GM18909 (cell line): ENCODE results near the gene FRZB.
"Not testable (repeated sequence)": the region's sequence is repeated elsewhere in the genome, so short reads cannot be mapped to it uniquely, and the experiment has no call there.

Source experiments
- ATAC-seq: cut with Tn5 transposase; IDR thresholded peaks from one replicate; pipeline ENCODE4 v1.9.1; 2021; ENCODE audit warnings: mild to moderate bottlenecking; ENCODE audit not compliant: unreplicated experiment, poor library complexity

FRZB gene, protein sequence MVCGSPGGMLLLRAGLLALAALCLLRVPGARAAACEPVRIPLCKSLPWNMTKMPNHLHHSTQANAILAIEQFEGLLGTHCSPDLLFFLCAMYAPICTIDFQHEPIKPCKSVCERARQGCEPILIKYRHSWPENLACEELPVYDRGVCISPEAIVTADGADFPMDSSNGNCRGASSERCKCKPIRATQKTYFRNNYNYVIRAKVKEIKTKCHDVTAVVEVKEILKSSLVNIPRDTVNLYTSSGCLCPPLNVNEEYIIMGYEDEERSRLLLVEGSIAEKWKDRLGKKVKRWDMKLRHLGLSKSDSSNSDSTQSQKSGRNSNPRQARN

DNA sequence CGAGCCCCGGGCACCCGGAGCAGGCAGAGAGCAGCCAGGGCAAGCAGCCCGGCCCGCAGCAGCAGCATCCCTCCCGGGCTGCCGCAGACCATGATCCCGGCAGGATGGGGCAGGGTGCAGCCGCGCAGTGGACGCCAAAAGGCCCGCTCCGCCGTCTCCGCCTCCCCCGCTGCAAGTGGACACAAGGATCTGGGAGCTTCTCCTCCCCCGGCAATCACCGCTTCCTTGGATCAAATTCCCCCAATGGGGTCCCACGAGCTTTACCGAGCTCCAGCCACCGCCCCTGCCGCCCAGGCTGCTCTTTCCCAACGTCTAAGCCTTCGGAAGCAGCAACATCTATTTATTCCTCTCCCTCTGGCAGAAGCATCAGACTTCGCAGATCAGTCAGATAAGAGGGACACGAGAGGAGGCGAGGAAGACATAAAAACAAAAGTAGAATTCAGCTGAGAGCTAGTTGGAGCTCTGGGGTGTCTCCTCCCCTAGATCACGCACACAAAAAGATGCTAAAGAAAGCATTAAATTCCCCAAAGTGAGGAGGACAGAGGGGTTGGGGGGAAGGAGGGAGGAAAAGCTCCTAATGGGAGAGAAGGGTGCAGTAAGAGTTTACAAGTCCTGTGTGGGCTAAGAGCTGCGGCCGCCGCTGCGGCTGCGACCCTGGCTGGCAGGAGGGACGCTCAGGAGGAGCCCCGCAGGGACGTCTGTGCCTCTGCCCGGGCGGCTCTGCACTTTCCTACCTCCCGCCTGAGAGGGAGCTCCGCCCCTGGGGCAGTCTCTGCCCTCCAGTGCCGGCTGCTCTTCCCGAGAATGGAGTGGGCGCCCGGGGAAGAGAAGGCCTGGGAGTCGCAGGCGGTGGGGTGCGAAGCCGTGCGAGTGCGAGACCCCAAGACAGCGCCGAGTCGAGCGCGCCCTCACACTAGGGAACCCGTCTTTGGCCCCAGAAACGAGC lies at the start of gene FRZB:
FRZB (minus strand) TSS at position 177 of the 946 bp plus-strand sequence; CDS start at position 92, 85 bp downstream.
- no peak for ATAC-seq

DNA sequence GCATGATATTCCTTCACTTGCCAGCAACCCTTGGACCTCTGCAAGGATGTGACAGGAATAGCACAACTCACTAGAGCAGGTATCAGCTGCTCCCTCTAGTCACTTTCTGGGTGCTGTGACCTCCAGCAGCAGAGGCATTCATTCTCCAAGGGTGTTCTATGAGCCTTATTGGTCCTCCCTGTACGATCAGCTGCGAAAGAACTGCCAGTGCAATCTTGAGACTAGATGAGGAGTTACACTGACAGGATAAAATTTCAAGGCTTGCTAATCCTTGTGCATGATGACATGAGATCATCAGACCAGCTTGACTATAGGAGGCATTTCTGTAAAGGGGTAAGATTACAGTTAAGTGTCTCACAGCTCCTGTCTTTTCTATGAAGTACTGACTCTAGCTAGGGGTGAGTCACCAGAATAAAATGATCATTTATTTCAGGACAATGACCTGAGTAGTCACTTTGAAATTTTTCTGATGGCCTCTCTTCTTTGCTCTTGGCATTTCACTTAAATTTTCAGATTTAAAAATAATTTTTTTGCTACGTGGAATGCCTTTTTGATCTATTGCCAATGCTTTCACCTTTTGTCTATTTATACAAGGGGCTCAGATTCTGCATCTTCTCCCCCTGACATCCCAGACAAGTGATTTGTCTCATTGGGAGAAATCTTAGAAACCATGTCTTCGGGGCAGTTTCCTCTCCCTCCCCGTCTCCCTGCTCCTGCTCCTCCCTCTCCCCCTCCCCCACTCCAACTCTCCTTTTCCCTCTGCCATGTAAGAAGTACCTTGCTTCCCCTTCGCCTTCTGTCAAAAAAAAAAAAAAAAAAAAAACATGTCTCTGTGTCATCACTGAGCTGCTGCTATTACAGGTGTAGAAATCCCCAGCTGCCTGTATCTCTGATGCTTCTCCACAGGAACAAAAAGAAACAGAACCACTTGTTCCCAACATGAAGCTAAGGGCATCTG lies 49.2 kb upstream of the FRZB start:
- ATAC-seq, result no peak

DNA sequence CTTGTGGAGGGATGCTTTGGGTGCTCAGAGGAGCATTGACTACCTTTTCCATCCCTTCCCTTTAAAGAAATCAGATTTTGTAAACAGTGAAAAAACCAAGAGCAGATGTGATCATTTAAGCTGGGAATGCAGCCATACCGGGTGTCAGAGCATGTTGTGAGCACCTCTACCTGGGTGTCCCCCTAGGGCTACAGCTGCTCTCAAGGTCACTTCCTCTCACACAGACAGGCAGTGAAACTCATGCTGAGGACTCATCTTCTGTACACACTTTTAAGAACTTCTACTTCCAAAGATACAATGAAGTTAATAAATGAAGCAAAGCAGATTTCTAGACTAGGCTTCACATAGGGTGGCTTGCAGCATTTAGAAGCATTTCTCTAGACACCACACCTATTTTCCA lies 48.4 kb upstream of the FRZB start:
- ATAC-seq, result no peak

DNA sequence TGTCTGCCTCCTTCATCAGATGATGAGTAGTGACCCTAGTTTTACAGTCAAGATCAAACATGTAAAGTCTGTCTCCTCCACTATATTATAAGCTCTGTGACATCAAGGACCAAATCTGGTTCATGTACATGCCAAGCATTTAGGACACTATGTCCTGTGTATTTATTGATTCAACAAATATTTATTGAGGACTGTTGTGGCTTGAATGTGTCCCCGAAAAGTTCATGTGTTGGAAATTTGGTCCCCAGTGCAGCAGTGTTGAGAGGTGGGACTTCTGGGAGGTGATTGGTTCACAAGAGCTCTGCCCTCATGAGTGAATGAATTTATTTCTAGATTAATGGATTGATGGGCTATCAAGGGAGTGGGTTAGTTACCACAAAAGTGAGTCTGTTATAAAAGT lies 46.6 kb upstream of the FRZB start:
- no peak for ATAC-seq

DNA sequence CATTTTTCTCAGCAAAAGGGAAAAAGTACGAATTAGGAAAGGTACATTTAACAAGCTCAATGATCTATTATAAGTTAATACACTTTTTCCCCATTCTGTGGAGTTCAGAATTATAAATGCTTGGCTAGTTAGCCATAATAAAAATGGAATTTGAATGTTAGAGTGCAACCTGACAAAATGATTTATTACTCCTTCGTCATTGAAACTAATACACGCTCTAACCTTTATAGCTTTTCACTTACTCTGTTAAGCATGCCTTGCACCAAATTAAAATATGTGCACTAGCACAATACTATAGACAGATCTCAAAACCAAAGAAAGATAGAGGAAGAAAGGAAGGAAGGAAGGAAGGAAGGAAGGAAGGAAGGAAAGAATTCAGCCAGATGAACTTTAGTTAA lies 46.1 kb upstream of the FRZB start:
- no peak for ATAC-seq

DNA sequence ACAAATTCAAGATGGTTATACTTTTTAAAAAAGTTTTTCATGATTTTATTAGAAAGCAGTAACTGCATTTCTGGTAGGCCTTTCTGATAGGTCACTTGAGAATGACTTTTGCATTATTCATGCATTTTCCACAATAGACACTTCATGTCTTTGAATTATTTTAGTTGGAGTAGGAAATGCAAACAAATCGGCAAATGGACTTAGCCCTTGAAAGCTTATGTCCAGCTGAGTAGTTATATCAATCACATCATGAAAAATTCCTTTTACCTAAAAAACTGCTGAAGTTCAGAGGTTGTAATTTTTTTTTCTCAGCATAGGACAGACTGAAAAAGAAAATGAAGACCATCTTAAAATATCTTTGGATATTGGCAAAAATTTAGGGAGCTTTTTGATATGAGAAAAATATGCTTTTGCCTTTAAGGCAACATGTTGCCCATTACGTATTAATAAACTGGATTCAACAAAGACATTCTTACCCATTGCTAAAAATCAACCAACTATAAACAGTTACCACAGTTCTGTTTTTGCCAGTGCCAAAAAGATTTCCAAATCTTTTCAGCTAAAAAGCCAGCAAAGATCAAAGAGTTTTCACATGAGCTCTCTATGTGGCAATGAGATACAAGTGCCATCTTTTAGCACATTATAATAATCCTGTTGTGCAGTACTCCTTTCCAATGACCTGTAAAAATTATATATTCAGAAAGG lies 45.5 kb upstream of the FRZB start:
- ATAC-seq, result no peak

DNA sequence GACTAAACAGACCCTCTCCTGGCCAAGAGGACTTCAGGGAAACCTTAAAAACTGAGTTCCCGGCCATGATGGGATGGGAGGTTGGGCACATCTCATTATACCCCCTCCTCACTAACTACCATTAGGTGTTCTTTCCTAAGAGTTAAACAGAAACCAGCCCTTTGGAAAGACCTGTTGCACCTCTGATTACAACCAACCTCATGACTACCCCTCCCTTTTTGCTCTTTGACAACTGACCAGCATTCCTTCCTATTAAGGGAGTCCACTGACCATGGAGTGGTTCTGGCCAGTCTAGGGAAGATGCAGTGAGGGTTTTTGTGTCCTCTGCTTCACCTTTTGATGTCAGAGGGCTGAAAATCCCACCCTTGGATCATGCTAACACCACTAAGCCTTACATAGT lies 44.5 kb upstream of the FRZB start:
- ATAC-seq, result no peak

DNA sequence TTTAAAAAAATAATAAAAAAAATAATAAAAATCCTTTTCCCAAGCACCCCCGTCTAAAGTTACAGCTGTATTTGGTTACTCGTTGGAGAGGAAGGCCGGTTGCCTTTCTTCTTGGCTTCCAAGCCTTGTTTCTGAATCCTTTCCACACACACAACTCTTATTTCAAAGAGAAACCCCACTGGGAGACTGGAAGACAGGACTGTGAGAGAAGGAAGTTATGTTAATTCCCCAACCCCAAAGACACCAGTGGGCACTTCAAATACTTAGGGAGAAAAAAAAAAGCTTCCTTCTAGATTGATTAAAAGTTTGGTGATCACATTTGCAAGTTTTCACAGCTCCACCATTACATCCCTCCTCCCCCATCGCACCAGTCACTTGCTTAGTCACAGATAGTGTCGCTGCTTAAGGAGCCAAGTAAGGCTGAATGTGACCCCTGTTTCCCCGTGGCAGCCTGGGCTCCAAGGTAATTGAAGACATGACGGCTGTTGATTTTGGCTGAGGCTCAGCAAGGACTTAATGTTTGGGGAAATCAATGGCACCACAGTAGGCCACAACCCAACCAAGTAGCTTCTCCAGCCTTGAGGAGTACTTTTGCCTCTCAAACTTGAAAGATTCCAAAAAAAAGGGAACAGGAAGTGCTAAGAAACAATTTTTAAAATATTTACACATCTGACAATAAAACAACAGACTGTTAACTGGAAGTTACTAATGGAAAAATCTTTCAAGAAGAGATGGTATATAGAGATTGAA lies 40.8 kb upstream of the FRZB start:
- ATAC-seq, result no peak

DNA sequence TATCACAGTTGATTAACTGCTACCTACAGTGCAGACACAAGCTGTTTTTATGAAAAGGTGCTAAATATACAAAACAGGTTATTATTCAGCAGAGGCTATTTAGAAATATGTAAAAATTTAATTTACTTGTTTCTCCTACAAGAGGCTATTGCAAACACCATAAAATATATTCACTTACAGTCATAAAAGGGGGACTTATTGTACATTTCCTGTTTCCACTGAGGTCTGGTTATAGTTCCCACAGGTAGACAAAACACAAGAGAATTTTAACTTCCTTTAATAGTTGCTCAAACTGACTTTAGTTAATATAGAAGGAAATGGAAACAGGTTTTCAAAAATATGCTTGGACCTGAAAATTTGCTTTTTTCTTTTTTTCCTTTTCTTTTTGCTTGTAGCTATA lies 40.0 kb upstream of the FRZB start:
- peak; percentile 63 for ATAC-seq

DNA sequence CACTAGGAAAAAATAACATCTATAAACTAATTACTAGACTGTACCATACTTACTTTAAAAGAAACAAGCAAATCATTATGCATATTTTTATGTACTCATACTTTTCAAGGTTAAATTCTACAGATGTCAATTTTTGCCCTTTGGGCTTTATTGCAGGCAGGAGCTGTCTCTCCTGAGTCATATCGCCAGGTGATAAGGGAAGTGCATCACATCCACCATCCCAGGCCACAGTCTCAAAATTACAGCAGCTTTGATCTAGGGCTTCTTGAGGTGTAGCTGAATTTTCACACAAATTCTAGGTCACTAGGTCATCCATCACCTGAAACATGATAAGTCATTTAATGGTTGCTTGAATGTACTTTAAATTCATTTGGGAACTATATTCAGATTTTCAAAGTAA lies 38.4 kb upstream of the FRZB start:
- ATAC-seq, result no peak

DNA sequence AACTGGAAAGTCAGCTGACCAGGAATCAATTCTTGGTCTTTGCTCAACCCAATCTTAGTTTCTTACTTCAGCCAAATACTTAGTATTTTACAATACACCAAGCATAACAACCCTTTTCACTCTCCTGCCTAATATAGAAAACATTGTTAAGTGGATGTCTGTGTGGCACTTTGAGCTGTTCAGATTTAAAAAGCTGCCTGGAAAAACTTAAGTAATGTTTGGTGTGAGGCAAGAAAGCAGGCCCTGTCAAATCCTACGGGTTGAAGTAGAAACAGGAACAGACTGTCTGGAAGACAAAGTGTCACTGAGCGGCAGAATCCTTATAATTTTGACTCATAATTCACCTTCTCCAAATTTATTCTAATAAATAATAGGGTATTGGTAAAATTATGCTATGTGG lies 37.1 kb upstream of the FRZB start:
- ATAC-seq, result no peak

DNA sequence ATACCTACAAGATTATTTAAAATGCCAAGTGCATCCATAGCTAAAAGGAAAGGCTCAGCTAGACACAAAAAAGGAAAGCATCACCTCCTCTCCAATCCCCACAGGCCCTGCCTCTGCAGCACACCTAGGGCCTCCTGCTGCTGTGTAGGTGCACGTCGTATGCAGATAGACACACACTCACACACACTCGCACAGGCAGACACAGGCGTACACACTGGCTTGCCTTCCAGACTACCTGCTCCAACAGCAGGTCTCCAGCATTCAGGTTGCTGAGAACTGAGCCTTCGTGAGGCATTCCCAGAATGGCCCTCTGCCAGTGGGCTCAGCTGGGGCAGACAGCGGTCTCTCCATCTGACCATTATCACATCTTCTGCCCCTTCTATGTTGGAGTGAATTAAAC lies 35.3 kb upstream of the FRZB start:
- no peak for ATAC-seq

DNA sequence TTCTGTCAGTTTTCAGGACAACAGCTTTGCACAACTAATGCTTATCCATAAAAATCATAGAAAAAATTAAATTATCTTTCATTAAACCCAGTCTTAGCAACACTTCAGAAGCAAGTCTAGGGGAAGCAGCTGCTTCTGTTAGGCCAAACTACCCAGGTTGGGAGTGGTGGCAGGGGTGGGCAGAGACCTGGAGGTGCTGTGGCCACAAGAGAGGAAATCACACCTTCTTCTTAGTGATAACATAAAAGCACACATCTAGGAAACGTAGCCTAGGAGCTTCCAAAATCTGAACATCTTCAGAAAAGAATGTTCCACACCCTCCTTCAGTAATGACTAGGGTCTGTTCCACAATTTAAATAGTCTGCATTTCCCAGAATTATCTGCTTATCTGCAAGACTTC lies 32.3 kb upstream of the FRZB start:
- ATAC-seq, result no peak

DNA sequence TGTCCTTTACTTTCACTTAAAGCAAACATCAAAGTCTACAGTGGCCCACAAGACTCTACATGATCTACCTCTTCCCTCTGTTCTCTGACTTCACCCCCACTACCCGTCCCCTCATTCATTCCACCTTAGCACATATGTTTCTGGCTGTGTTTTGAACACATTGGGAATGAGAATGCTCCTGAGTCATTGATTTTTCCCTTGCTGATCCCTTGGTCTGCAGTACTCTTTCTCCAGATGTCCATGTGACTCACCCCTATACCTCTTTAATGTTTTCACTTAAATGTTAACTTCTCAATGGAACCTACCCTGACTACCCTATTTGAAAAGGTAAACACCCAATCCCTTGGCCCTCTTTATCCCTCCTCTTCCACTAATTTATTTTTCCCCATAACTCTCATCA lies 30.7 kb upstream of the FRZB start:
- ATAC-seq, result no peak

DNA sequence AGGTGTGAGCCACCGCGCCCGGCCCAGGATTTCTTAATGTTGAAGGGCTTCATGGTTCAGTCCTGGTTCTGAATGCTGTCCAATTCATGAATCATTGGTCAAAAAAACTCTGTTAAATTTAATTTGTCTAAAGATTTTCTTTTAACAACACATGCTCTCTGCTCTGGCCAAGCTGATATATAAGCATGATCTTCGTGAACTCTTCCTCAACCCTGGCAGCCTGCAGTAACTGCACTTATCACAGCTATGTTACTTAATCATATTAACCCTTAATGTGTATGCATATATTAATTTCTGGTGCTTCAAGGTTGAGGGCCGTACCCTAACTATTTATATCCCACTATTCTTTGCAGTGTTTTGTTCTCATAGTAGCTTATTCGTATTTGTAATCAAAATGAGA lies 29.4 kb upstream of the FRZB start:
- no peak for ATAC-seq

DNA sequence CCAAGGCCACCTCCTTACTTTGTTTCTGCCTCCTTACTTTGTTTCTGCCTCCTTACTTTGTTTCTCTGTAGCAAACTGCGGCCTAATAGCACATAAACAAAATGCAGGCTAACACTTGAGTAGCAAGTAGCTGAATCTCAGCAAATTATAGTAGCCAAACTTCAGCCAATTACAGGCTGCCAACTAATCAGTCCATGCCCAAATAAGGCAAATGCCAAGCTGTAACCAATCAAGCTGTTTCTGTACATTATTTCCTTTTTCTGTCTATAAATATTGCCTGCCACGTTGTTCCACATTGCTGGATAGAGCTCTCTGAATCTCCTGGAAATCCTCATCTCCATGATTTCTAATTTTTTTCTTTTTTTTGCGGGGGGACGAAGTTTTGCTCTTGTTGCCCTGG lies 28.7 kb upstream of the FRZB start:
- no peak for ATAC-seq

DNA sequence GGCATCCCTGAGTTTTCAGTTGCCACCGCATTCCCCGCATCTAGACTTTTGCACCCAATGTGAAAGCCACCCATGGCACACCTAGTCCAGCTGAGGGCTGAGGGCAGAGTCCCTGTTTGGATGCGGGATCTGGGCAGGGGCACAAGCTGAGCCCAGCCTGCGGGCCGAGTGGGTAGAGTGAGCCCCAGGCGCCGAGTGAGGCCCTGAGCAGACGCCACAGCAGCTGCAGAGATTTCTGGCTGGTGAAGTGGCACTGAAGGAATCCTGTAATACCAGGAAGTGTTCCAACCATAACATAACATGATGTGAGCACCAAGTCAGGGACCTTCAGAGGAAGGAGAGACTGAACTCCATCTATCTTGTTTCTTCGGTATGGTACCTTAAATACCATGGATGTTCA lies 27.7 kb upstream of the FRZB start:
- ATAC-seq, result no peak

DNA sequence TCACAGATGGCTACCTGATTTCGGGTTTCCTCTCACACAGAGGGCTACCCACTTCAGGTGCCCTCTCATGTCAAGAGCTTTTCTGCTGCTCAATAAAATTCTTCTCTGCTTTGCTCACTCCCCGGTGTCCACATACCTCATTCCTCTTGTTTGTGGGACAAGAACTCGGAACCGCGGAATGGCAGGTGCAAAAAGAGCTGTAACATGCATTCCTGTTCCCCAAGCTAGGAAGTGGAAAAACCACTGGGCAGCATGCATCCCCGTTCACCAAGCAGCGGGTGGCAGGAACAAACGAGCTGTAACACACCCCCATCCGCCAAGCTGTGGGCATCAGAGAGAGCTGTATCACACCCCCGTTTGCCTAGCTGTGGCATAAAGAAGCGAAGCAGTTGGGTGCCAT lies 27.2 kb upstream of the FRZB start:
- ATAC-seq, result no peak

DNA sequence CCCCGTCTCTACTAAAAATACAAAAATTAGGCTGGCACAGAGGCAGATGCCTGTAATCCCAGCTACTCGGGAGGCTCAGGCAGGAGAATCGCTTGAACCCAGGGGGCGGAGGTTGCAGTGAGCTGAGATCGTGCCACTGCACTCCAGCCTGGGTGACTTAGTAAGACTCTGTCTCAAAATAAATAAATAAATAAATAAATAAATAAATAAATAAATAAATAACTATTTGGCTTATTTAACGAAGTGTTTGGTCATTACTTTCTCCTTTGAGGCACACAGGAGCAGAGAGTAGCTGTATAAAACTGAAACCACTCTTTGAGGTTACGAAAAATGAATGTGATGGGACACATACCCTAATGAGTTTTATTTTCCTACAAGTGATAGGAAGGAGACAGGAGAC lies 26.6 kb upstream of the FRZB start:
- not testable (repeated sequence) for ATAC-seq
